ENCODE measurements around the gene GOLGA1. TPM values are rescaled to one million over a fixed set of nuclear protein-coding genes. Genes with fewer than 3 reads are reported as not detected.

The GOLGA1 gene, protein sequence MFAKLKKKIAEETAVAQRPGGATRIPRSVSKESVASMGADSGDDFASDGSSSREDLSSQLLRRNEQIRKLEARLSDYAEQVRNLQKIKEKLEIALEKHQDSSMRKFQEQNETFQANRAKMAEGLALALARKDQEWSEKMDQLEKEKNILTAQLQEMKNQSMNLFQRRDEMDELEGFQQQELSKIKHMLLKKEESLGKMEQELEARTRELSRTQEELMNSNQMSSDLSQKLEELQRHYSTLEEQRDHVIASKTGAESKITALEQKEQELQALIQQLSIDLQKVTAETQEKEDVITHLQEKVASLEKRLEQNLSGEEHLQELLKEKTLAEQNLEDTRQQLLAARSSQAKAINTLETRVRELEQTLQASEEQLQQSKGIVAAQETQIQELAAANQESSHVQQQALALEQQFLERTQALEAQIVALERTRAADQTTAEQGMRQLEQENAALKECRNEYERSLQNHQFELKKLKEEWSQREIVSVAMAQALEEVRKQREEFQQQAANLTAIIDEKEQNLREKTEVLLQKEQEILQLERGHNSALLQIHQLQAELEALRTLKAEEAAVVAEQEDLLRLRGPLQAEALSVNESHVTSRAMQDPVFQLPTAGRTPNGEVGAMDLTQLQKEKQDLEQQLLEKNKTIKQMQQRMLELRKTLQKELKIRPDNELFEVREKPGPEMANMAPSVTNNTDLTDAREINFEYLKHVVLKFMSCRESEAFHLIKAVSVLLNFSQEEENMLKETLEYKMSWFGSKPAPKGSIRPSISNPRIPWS
- polyA plus RNA-seq: 7.4 to 8.5 TPM (median 7.6 TPM) in 3 replicates
- polyA plus RNA-seq (2011; ENCODE audit: low read depth): 34.6 TPM
- polyA plus RNA-seq (2011; cell fraction: cytosol; rRNA removed): 6.5 and 6.9 TPM in 2 replicates
- 17.4 and 18.7 TPM in 2 replicates for polyA plus RNA-seq (2011; cell fraction: nucleus; rRNA removed)
- 5.1 and 6.3 TPM in 2 replicates for polyA plus RNA-seq (2012; ENCODE audit: low replicate concordance)
- polyA minus RNA-seq: 8.6 to 12.5 TPM (median 11.3 TPM) in 3 replicates
- 7.9 TPM for polyA minus RNA-seq (2011; cell fraction: cytosol; rRNA and poly(A)+ RNA removed)
- 6.2 and 8.5 TPM in 2 replicates for polyA minus RNA-seq (2011; cell fraction: nucleus; rRNA and poly(A)+ RNA removed)

GRCh38 chr9:124940894-124941678, at the start of gene GOLGA1:
TSS of gene GOLGA1 (minus strand) at chr9:124941083. CDS start at chr9:124938711, 2,372 bp downstream.
- TF ChIP-seq EZH2 (IDR thresholded peaks at IDR 0.05; ENCODE audit: low read length): no peak
- H3K9ac ChIP-seq (ENCODE audit: control insufficient read depth, extremely low read depth, insufficient read depth, low read length): peak within 1 kb of the TSS; percentile 91
- peak within 1 kb of the TSS; percentile 96 for H3K4me2 ChIP-seq (ENCODE audit: control insufficient read depth, extremely low read depth, insufficient read depth, low read depth, low read length)
- H3K4me3 ChIP-seq (ENCODE audit: control insufficient read depth in 2 of 3, extremely low read depth in 1 of 3, insufficient read depth in 2 of 3, low read depth in 1 of 3, low read length in 3 of 3): peak within 1 kb of the TSS; percentile 84 to 97 (median 94)
- peaks cover 4% of the 10 kb centered on the region for H3K4me1 ChIP-seq (ENCODE audit: control insufficient read depth, extremely low read depth, insufficient read depth, low read length)
- H3K36me3 ChIP-seq (ENCODE audit: control insufficient read depth in 2 of 2, extremely low read depth in 1 of 2, insufficient read depth in 2 of 2, low read length in 2 of 2): peaks cover 0 to 3% of the 10 kb centered on the region in 2 experiments
- H3K9me1 ChIP-seq (ENCODE audit: control insufficient read depth, extremely low read depth, insufficient read depth, low read length): no peaks in the 10 kb centered on the region
- no peaks in the 10 kb centered on the region for H3K27me3 ChIP-seq (ENCODE audit: control insufficient read depth, extremely low read depth, insufficient read depth, low read length)
- peak within 1 kb of the TSS; percentile 87 for H3K27ac ChIP-seq (ENCODE audit: control insufficient read depth, insufficient read depth, low read length)
- H2AFZ ChIP-seq (ENCODE audit: control insufficient read depth, low read length): peak within 1 kb of the TSS; percentile 97
- H3K9me3 ChIP-seq (ENCODE audit: control insufficient read depth, low read depth, low read length): no peaks in the 10 kb centered on the region
- peak; percentile 64 for DNase-seq (ENCODE audit: low read depth, low spot score)
- no peaks in the 10 kb centered on the region for H4K20me1 ChIP-seq (ENCODE audit: control insufficient read depth, extremely low read depth, insufficient read depth, low read length)
- no peaks in the 10 kb centered on the region for H3K79me2 ChIP-seq (ENCODE audit: control insufficient read depth, insufficient read depth, low read length)
- FAIRE-seq: no peak
- dilution Hi-C loops (cut with MboI; ENCODE audit: extremely low pct_ligation_motif_present, low sequenced_read_pairs): no loop called here

DNA sequence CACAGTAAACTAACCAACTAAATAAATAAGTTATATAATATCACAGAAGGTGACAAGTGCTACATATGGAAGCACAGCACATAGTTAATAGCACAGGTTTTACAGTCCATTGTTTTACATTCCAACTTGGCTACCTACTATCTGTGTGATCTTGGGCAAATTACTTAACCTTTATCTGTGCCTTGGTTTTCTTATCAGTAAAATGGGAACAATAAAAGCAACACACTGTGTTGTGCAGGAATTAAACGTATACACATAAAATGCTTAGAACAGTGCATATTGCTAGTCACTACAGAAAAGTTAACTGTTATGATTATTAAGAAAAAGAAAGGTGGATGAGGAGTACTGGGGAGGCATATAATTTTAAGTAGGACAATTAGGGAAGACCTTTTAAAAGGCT, 42.8 kb upstream of the GOLGA1 start:
- dilution Hi-C loops (cut with MboI; ENCODE audit: extremely low pct_ligation_motif_present, low sequenced_read_pairs): no loop called here
- FAIRE-seq: no peak
- H3K4me3 ChIP-seq (ENCODE audit: control insufficient read depth in 2 of 3, extremely low read depth in 1 of 3, insufficient read depth in 2 of 3, low read depth in 1 of 3, low read length in 3 of 3): no peak overlapping the region

More for the DNA sequence above, 42.8 kb upstream of the GOLGA1 start:
- Histone ChIP-seq H3K36me3 (ENCODE audit: control insufficient read depth in 2 of 2, extremely low read depth in 1 of 2, insufficient read depth in 2 of 2, low read length in 2 of 2) (peaks cover 0 to 3% of the 10 kb centered on the region in 2 experiments), H3K27ac (ENCODE audit: control insufficient read depth, insufficient read depth, low read length) (no peak overlapping the region), H3K79me2 (ENCODE audit: control insufficient read depth, insufficient read depth, low read length) (no peaks in the 10 kb centered on the region), H3K9me1 (ENCODE audit: control insufficient read depth, extremely low read depth, insufficient read depth, low read length) (no peaks in the 10 kb centered on the region), H4K20me1 (ENCODE audit: control insufficient read depth, extremely low read depth, insufficient read depth, low read length) (no peaks in the 10 kb centered on the region), H3K4me2 (ENCODE audit: control insufficient read depth, extremely low read depth, insufficient read depth, low read depth, low read length) (no peak overlapping the region), H2AFZ (ENCODE audit: control insufficient read depth, low read length) (no peak overlapping the region), H3K4me1 (ENCODE audit: control insufficient read depth, extremely low read depth, insufficient read depth, low read length) (no peaks in the 10 kb centered on the region), H3K9me3 (ENCODE audit: control insufficient read depth, low read depth, low read length) (no peaks in the 10 kb centered on the region), H3K9ac (ENCODE audit: control insufficient read depth, extremely low read depth, insufficient read depth, low read length) (no peak overlapping the region), H3K27me3 (ENCODE audit: control insufficient read depth, extremely low read depth, insufficient read depth, low read length) (no peaks in the 10 kb centered on the region)
- no peak for TF ChIP-seq CTCF (optimal IDR thresholded peaks at IDR 0.05 in 1 of 3, IDR thresholded peaks at IDR 0.05 in 1 of 3, conservative IDR thresholded peaks at IDR 0.05 in 1 of 3; ENCODE audit: extremely low read depth in 1 of 3, insufficient read depth in 2 of 3, low read length in 3 of 3)
- TF ChIP-seq EZH2 (IDR thresholded peaks at IDR 0.05; ENCODE audit: low read length): no peak
- DNase-seq (ENCODE audit: low read depth, low spot score): no peak
